GM15510 (cell line): ENCODE measurements around the gene PIMREG.

ENCODE experiments used
- POLR2A ChIP-seq: IDR thresholded peaks from 3 replicates; pipeline ENCODE4 v1.6.1; 2011; ENCODE audit warnings: borderline replicate concordance; ENCODE audit not compliant: insufficient read length; ENCODE audit errors: extremely low read depth

PIMREG gene

GRCh38 chr17:6453279-6454024, 9.2 kb downstream of the PIMREG start:
- TF ChIP-seq POLR2A = no peak

DNA sequence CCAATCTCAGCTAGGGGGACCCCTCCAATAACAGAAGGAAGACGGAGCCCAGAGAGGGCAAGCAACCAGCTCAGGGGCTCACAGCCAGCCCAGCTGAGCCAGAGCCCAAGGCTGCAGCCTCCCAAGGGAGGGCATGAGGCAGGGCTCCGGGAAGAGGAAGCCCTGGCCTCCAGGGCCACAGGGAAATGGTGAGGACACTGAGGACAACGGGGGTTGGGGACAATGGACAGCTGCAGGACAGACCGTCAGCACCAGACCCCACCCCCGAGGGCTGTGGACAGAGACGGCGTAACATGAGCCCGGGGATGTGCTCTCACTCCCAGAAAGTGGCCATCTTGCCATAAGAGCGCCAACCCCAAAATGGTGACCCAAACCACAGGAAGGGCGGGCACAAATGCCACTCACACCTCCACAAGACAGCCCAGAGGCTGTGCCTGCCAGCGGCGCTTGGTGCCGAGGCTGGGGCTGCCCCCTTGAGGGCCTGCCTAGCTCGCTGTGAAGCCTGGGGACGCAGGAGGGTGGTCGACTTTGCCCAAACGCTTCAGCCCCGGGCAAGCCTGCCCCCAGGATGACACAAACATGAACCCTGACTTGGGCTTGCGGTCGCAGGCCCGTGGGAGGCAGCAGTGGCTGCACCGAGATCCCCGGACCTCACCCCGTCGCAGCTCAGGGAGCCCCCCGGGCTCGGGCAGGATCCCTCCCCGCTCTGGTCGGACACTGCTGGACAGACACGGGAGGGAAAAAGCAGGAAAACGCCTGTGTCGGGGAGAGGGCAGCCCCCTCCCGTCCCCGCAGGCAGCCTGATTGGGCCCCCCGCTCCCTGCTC, 10.5 kb downstream of the PIMREG start:
- TF ChIP-seq POLR2A = no peak

- no peak for TF ChIP-seq POLR2A
Measured at GRCh38 chr17:6455321-6455705, 11.1 kb downstream of the PIMREG start.

DNA sequence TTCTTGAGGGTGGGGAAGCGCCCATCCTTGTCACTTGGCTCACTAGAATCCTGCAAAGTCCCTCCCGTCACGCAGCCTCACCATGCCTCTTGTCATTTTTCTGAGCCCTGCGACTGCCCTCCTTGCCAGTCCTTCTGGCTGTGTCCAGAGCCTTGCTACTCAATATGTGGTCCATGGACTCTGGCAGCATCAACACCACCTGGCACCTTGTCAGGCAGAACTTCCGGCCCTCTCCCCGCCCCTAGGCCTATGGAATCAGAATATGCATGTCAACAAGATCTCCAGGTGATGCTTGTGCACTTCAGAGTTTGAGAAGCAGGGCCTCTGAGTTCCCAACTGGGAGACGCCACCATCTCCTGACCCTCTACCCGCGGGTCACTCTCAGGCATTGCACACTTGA, 12.1 kb downstream of the PIMREG start:
- no peak for TF ChIP-seq POLR2A

DNA sequence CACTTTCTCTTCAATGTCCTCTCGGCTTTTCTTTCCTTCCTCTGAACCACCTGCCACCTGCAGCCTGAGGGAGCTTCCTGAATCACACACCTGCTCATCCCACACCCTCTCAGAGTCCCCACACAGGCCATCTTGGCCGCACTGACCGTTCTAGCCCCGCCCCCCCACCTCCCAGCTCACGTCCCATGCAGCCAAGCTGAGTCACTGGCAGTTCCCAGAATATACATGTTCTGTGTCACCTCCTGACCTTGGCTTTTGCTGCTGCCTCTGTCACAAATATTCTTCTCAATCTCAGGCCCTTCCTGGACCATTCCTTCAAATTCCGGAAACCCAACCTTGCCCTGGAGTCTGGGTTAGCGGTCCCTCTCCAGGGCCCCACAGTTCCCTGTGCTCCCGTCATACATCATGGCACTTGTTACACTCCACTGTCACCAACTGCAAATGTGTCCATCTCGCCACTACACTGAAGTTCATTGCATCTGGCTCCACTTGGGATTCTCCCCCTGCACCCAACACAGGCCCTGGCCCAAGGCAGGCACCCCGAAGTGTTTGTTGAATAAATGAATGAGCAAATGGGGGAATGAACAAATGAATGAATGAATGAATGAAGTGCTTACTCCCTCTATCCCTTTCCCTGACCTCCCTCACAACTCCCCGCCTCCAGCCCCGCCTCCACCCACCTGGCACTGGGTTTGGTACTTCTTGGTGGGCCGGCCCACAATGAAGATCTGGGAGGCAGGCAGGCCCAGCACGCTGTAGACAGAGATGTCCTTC, 12.8 kb downstream of the PIMREG start:
- no peak for TF ChIP-seq POLR2A

DNA sequence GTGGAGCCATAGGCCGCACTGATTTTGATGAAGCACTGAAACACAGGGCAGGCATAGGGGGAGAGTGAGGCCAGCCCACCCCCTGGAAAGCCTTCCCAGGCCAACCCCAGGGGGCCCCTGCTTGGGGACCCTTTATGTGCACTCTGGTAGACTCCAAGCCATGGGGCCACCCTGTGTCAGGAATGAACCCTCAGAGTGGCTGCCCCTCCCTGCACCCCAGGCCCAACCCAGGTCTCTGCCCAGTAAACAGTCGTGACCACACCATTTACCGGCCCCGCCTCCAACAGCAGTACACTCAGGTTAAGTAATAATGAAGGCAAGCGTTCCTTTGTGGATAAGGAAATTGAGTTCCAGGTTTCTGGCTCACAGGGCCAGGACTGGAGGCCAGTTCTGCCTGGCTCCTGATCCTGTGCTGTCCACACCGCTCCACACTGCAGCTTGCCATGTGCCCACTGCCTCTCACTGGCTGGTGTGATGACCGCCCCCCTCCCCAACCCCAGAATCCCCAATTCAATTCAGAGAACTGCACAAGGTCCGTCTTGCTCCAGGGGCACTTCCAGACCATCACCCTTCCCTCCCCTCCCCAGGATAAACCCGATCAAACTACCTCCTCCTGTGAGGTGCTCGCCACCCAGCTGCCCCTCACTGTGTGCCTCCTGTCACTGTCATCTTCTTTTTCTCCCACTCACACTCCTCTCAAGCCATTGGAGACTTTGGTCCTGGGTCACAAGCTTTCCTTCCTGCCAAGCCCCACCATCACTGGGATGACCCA, 13.6 kb downstream of the PIMREG start:
- no peak for TF ChIP-seq POLR2A

- no peak for TF ChIP-seq POLR2A
Measured at GRCh38 chr17:6458460-6458950, 14.2 kb downstream of the PIMREG start.

GRCh38 chr17:6460531-6461161, 16.4 kb downstream of the PIMREG start:
- no peak for TF ChIP-seq POLR2A

- TF ChIP-seq POLR2A = no peak
Measured at GRCh38 chr17:6461246-6461645, 17.0 kb downstream of the PIMREG start.

DNA sequence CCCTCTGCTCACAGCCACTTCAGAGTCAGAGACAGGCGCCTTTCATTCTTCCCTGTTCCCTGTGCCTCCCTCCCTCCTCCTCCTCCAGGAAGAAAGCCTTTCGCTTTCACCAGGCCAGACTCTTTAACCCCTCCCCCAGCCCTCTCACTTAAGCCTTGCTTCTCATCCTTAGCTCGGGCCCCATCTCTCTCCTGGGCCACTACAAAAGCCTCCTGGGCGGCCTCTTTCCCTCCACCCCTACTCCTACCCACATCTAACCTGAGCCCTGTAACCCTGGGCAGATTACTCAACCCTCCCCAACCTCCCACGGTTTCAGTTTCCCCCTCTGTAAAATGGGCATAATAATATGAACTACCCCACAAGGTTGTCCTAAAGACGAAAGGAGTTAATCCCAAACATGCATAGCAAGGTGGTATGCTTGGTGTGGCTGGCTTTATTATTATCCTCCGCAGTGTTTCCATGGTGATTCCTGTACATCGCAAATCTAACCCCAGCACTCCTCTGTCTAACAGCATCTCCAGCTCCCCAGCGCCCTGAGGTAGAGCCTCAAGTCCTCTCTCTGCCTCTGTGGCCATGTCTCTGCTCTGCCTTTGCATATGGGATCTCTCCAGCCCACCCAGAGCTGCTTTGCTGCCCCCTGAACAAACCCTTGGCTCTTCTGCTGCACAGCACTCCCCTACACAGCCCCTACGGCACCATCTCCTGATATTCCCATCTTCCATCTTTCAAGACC, 17.7 kb downstream of the PIMREG start:
- no peak for TF ChIP-seq POLR2A

- no peak for TF ChIP-seq POLR2A
Measured at GRCh38 chr17:6462692-6463091, 18.4 kb downstream of the PIMREG start.

- TF ChIP-seq POLR2A = no peak
Measured at GRCh38 chr17:6463616-6464445, 19.6 kb downstream of the PIMREG start.
